HepG2 (cell line): Measurements from ENCODE around the gene ZMYM4. TPM values are rescaled to one million over a fixed set of nuclear protein-coding genes. Genes with fewer than 3 reads are reported as not detected.

Experiments used
- ATAC-seq: fragments of 200-7000 bp; cut with Tn5 transposase; 3 replicates; pipeline ENCODE4 v1.9.1; 2020; ENCODE audit warnings: mild to moderate bottlenecking, moderate library complexity
- BruUV-seq: library from RNA; stranded (reverse); fragments of 400-500 nt; replicated peaks from 2 replicates; lab custom pipeline; 2021; lab: Mats Ljungman, UMichigan
- CTCF ChIA-PET: fragments of 300-600 bp; formaldehyde crosslinking; extraction: SDS; loops from one replicate; lab custom pipeline; 2021; ENCODE audit warnings: low total read pairs, inconsistent platforms, low intra/inter-chr PET ratio; lab: Yijun Ruan, JAX
- POLR2A ChIA-PET: fragments of 350-600 bp; sonication (Branson Sonifier 250); formaldehyde crosslinking; loops from one replicate; lab custom pipeline; 2020; ENCODE audit warnings: antibody characterized with exemption, inconsistent platforms; lab: Yijun Ruan, JAX
- DNase-seq: peaks from one replicate; pipeline ENCODE4 v3.0.0-alpha.2; 2015; ENCODE audit warnings: low spot score
- FAIRE-seq: peaks from 3 replicates; lab custom pipeline; 2011; peaks lifted over from hg19 to GRCh38; lab: Jason Lieb, UNC
- H2AFZ ChIP-seq: one replicate; pipeline ENCODE4 v1.6.1; 2011; ENCODE audit warnings: low read length, inconsistent platforms
- H3K27ac ChIP-seq: fragments of 300-600 bp; 3 replicates; pipeline ENCODE4 v1.8.0; 2011; ENCODE audit warnings: mixed run types, mild to moderate bottlenecking, mixed read lengths, low read length, inconsistent platforms; ENCODE audit not compliant: insufficient read depth; ENCODE audit errors: extremely low read length
- H3K27me3 ChIP-seq, 2 experiments: fragments of 200-600 bp in 1 of 2; 2 replicates in 1 of 2; 3 replicates in 1 of 2; pipeline versions ENCODE4 v1.6.0 to v1.8.0; 2011; ENCODE audit warnings: low read length in 2 of 2, mild to moderate bottlenecking in 2 of 2, moderate library complexity in 2 of 2, inconsistent platforms in 1 of 2; ENCODE audit not compliant: insufficient read depth in 2 of 2, control insufficient read depth in 1 of 2
- H3K36me3 ChIP-seq, 2 experiments: fragments of 200-600 bp in 1 of 2; replicated peaks in 1 of 2; 2 replicates in 1 of 2; 3 replicates in 1 of 2; pipeline versions ENCODE4 v1.5.1 to v1.8.0; 2011; ENCODE audit warnings: low read length in 2 of 2, inconsistent platforms in 1 of 2; ENCODE audit not compliant: insufficient read depth in 2 of 2, control insufficient read depth in 1 of 2
- H3K4me1 ChIP-seq: 2 replicates; pipeline ENCODE4 v1.5.1; 2012; ENCODE audit warnings: low read length, inconsistent platforms; ENCODE audit not compliant: insufficient read depth
- H3K4me2 ChIP-seq: 2 replicates; pipeline ENCODE4 v1.6.0; 2011; ENCODE audit warnings: low read depth, low read length, inconsistent platforms
- H3K4me3 ChIP-seq, 3 experiments: fragments of 200-600 bp in 1 of 3; sonication (generic), shearing (Covaris generic) in 1 of 3; replicated peaks in 1 of 3; 2 replicates each; pipeline ENCODE4 v1.5.1; 2011 to 2016; ENCODE audit warnings: low read length in 3 of 3, inconsistent platforms in 2 of 3, low read depth in 2 of 3, mild to moderate bottlenecking in 2 of 3, control low read depth in 1 of 3, mixed read lengths in 1 of 3; ENCODE audit not compliant: insufficient read depth in 1 of 3
- H3K79me2 ChIP-seq: one replicate; pipeline ENCODE4 v1.6.1; 2011; ENCODE audit warnings: low read length, inconsistent platforms; ENCODE audit not compliant: insufficient read depth
- H3K9ac ChIP-seq: 2 replicates; pipeline ENCODE4 v1.6.0; 2011; ENCODE audit warnings: mild to moderate bottlenecking, low read depth, low read length, inconsistent platforms; ENCODE audit not compliant: insufficient read depth
- H3K9me3 ChIP-seq: 2 replicates; pipeline ENCODE4 v1.5.1; 2012; ENCODE audit warnings: mild to moderate bottlenecking, low read length
- H4K20me1 ChIP-seq: 2 replicates; pipeline ENCODE4 v1.6.0; 2011; ENCODE audit warnings: inconsistent platforms, mild to moderate bottlenecking, low read length, moderate library complexity; ENCODE audit not compliant: insufficient read depth
- MXD4 ChIP-seq: IDR thresholded peaks from 2 replicates; pipeline ENCODE4 v1.6.1; 2016; ENCODE audit warnings: mild to moderate bottlenecking, missing biosample characterization, missing genetic modification reagents
- SNAPC4 ChIP-seq: sonication (generic); formaldehyde crosslinking; IDR thresholded peaks from 2 replicates; pipeline ENCODE4 v1.4.0; 2020; ENCODE audit warnings: mild to moderate bottlenecking, missing genetic modification reagents
- ZIK1 ChIP-seq: sonication (generic); formaldehyde crosslinking; IDR thresholded peaks from 2 replicates; pipeline ENCODE4 v1.5.0; 2020; ENCODE audit warnings: mild to moderate bottlenecking, low read depth, missing genetic modification reagents, borderline replicate concordance
- ZNF121 ChIP-seq: sonication (generic); formaldehyde crosslinking; IDR thresholded peaks from 2 replicates; pipeline ENCODE4 v1.5.0; 2020; ENCODE audit warnings: mild to moderate bottlenecking, missing genetic modification reagents
- ZNF558 ChIP-seq: sonication (generic); formaldehyde crosslinking; IDR thresholded peaks from 2 replicates; pipeline ENCODE4 v1.9.0; 2022; ENCODE audit warnings: mild to moderate bottlenecking, missing genetic modification reagents, borderline replicate concordance
- ZNF724P ChIP-seq: sonication (generic); formaldehyde crosslinking; IDR thresholded peaks from 2 replicates; pipeline ENCODE4 v1.8.0; 2022; ENCODE audit warnings: missing genetic modification reagents, borderline replicate concordance
- ZNF784 ChIP-seq: sonication (generic); formaldehyde crosslinking; IDR thresholded peaks from 2 replicates; pipeline ENCODE4 v1.5.1; 2020; ENCODE audit warnings: missing genetic modification reagents, mild to moderate bottlenecking, borderline replicate concordance
- WGBS: methylation state at CpG from one replicate; pipeline ENCODE4 v1.1.6; 2017; ENCODE audit warnings: low lambda C conversion rate; 5-methylcytosine and 5-hydroxymethylcytosine counted together
- in situ Hi-C: cut with HindIII; loops from 2 replicates; pipeline ENCODE4 v1.10.0; 2017; ENCODE audit warnings: low pct_unique_long_range_greater_than_20kb; ENCODE audit not compliant: extremely low pct_ligation_motif_present
- intact Hi-C: fragments of 100-400 bp; cut with micrococcal nuclease; formaldehyde crosslinking; loops from one replicate; pipeline ENCODE4 v1.10.0; 2022; ENCODE audit not compliant: unreplicated experiment
- polyA plus RNA-seq, 8 experiments: library from polyadenylated mRNA; depleted of rRNA in 3 of 8; stranded (reverse) in 7 of 8; unstranded in 1 of 8; fragments of >200 nt; fragmentation: Illumina TruSeq in 4 of 8; extraction: Trizol in 4 of 8; gene quantifications; 2 replicates each; pipeline versions ENCODE4 v1.2.1 to v1.2.3, GENCODE V29; 2011 to 2016; ENCODE audit warnings: low read depth in 4 of 8, missing spikeins in 1 of 8, mixed read lengths in 1 of 8; ENCODE audit not compliant: insufficient read depth in 1 of 8
- total RNA-seq, 5 experiments: library from RNA; depleted of rRNA; stranded (reverse); fragments of >200 nt; fragmentation: Illumina TruSeq; extraction: Trizol; gene quantifications; 2 replicates each; pipeline ENCODE4 v1.2.3, GENCODE V29; 2016; ENCODE audit warnings: low read depth in 1 of 5

The ZMYM4 gene
- total and polyA plus RNA-seq, 2 of the 13 experiments (the other 11 are each of a cell fraction or from before 2014, with no cell fraction given) = 13.9 to 37.6 TPM

GRCh38 chr1:35274197-35274596 lies 5.7 kb downstream of the ZMYM4 start:
- BruUV-seq = no TSS peak
- ChIA-PET CTCF (no interaction called here), POLR2A (no interaction called here)
- H4K20me1 ChIP-seq = peaks cover 3% of the 10 kb centered on the region; the same call in 1 of the 2 replicates
- TF ChIP-seq ZNF121 (CRISPR knock-in tag) (peak; percentile 66; the same call in 1 of the 2 replicates), ZNF558 (no peak)
- peaks cover 32% of the 10 kb centered on the region for H3K4me1 ChIP-seq
- DNase-seq = no peak
- H2AFZ ChIP-seq = no peak overlapping the region
- intact Hi-C loops = no loop called here
- FAIRE-seq = no peak
- H3K4me2 ChIP-seq = no peak overlapping the region
- no peak overlapping the region for H3K27ac ChIP-seq
- in situ Hi-C loops = no loop called here
- H3K79me2 ChIP-seq = peaks cover 88% of the 10 kb centered on the region
- H3K9me3 ChIP-seq = no peaks in the 10 kb centered on the region
- no peak for ATAC-seq
- H3K9ac ChIP-seq = no peak overlapping the region
- no peak overlapping the region for H3K4me3 ChIP-seq
- H3K27me3 ChIP-seq = no peaks in the 10 kb centered on the region
- H3K36me3 ChIP-seq = peaks cover 0 to 11% of the 10 kb centered on the region in 2 experiments; a peak in 2 of 5 replicates
- 88% methylated on average over 4 of the region's 4 CpGs for WGBS

DNA sequence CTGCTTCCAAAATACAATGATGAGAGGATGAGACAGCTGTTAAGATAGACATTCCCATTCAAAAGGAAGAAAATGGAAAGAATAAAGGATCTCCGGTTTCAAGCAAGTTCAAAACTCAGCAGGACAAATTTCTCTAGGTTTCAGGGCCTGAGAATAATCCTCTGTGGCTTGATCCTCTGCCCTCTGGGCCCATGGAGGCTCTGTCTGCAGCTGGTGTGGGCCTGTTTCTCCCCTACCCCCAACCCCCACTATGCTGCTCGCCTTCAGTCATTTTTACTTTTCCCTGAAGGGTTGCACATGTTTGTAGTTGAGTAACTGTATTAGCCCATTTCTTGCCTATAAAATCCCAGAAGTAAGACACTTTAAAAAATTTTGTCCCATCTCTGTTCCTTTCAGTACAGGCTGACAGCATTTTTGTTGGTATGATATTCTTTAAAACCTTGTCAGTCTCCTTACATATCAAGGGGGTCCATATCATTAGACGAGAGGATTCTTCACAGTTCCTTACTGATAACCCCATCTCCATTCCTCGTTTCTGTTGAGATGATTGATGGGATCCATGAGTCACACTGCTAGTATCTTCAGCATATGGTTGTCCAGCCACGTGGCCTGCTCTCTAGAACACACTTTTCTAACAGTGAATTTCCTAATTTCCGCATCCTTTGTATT lies 10.5 kb downstream of the ZMYM4 start:
- no peaks in the 10 kb centered on the region for H3K27me3 ChIP-seq
- H3K4me3 ChIP-seq = no peak overlapping the region
- TF ChIP-seq MXD4 (CRISPR knock-in tag) (no peak), ZNF724P (CRISPR knock-in tag) (no peak), ZIK1 (CRISPR knock-in tag) (no peak), SNAPC4 (no peak), ZNF784 (CRISPR knock-in tag) (no peak)
- no peaks in the 10 kb centered on the region for H3K4me1 ChIP-seq
- POLR2A ChIA-PET = no interaction called here
- ATAC-seq (no peak), DNase-seq (no peak), FAIRE-seq (no peak)
- no peak overlapping the region for H3K4me2 ChIP-seq
- peaks cover 2 to 5% of the 10 kb centered on the region in 2 experiments; a peak in 3 of 5 replicates for H3K36me3 ChIP-seq
- intact Hi-C loops = no loop called here
- 99% methylated on average over 6 of the region's 6 CpGs for WGBS
- peaks cover 59% of the 10 kb centered on the region for H3K79me2 ChIP-seq
- peaks cover 8% of the 10 kb centered on the region for H3K9me3 ChIP-seq
- BruUV-seq = no TSS peak
- in situ Hi-C loops = no loop called here
- no peak overlapping the region for H3K27ac ChIP-seq
- CTCF ChIA-PET = no interaction called here
- no peak overlapping the region for H3K9ac ChIP-seq
- no peaks in the 10 kb centered on the region for H4K20me1 ChIP-seq
- no peak overlapping the region for H2AFZ ChIP-seq
